Stimulated activated CD4-positive, alpha-beta T cell treated with anti-CD3 and anti-CD28 coated beads, Interleukin-1b, Interleukin-23, amount 100 ng/mL, for 4 hours (primary cell): ENCODE data around the gene APP.

ENCODE experiments used
- DNase-seq, 2 donors: peaks; one replicate each; pipeline ENCODE4 v3.0.0-alpha.2; 2020; ENCODE audit warnings: low read depth in 2 of 2

The APP gene

DNA sequence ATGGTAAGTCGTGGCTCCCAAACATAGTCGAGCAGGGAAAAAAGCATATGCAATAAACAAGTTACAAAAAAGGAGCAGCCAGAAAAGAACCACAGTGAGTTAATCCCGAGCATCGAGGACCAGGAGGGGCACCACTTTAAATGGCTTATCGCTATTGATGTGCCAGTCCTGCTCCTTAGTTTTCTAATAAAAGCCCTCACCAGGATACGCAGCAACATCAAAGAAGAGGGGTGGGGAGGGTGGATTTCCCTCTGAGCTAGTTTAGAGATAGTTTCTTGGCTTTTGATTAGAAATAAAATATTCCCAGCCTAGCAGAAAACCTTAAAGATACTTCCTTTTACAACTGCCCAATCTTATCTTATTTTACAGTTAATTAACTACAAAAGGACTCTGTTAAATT is 265.4 kb downstream of the APP start:
- DNase-seq = no peak

DNA sequence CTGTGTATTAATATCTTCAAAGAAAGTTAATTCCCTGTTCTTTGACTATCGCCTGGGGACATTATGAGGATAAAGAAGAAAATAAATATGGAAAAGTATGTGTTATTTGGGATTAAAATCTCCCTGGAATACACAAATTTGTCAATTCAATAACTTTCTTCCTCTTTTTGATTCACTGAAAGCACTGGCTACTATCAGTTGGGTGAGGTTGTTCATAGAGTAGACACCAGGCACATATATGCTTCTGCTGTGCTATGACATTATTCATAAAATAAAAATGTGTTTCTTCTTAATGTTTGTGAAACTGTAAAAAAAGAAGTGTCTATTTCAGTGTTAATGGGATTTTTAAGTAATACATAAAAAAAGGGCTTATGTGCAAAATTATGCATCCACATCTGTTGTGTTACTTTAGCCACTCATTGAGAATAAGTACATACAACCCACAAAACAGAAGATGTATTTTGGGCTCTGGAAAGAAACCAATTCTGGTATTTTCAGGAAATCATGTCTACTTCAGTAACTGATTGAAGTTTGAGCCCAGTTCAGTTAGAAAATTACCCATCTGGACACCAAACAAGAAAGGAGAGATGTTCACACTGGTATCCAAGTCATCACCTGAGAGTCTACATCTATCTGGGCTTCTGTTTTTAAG is 266.4 kb downstream of the APP start:
- no peak for DNase-seq

DNA sequence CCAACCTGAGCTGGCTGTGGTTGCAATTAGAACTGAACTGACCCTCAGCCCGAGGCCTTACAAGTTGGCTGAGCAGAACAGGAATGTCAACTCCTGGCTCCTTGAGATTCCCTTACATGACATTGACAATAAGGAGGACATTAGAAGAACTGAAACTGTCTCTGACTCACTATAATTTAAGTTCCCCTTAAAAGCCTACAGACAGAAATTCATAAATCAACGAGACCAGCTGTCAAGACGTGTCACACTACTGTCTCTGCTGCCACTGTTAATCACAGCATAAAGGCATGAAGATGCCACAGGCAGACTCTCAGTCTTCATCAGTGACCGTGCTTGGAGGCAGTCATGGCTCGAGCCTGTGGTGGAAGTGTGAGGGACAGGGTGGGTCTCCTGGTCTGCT is 267.0 kb downstream of the APP start:
- no peak for DNase-seq

DNA sequence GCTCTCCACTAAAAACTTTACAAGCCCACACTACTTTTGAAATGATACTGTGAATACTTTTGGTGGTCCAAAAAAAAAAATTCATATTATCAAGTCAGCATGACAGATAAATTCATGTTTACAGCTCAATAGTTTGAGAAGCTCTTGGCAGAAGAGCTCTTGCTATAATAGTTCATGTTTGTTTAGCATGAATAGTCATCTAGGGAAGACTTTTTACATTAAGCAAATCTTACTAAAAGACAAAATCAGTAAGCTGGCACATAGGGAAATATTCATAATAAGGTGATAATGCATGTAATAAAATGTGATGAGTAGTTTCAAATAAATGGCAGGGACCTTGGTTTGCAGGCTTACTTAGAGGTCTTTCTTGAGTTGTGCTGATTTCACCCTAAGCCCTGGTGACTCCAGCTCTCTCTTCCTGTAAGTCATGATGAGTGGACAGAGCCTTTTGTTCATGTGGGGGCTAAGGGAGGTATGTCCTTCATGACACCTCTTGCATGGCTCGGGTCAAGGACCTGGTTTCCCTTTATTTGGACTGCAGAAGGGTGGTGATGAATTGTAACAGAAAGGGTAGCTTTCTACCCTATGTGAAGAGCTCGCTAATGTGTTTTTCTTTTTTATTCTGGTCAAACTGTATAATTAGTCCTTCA is 269.1 kb downstream of the APP start:
- no peak for DNase-seq

DNA sequence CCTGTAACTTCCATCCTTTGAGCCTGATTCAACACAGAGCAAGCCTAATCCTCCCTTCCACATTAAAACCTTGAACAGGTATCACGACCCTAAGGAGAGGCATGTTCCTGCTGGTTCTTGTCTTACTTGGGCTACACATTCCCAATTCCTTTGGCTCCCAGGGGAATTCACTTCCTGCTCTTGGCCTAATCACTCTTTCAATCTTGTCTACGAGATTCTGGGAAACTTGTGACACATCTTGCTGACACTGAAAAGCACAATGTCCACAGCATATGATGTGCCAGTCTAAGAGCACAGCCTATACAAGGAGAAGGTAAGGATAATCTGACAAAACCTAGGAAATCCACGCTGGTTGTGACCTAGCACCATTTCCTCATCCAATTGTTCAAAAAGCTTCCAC is 271.9 kb downstream of the APP start:
- no peak for DNase-seq

DNA sequence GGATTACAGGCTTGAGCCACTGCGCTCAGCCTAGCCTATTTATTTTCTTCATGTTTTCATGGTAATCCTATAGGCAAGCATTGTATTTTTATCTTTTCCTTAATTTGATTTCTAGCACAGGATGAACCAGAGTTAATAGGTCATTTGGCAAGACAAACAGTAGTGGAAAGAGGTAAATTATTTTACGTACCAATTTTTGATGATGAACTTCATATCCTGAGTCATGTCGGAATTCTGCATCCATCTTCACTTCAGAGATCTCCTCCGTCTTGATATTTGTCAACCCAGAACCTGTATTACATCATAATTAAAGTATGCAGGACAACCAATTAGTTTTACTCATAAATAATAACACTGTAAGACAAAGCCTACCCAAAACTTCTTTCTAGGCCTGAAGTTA is 273.2 kb downstream of the APP start:
- DNase-seq = no peak

DNA sequence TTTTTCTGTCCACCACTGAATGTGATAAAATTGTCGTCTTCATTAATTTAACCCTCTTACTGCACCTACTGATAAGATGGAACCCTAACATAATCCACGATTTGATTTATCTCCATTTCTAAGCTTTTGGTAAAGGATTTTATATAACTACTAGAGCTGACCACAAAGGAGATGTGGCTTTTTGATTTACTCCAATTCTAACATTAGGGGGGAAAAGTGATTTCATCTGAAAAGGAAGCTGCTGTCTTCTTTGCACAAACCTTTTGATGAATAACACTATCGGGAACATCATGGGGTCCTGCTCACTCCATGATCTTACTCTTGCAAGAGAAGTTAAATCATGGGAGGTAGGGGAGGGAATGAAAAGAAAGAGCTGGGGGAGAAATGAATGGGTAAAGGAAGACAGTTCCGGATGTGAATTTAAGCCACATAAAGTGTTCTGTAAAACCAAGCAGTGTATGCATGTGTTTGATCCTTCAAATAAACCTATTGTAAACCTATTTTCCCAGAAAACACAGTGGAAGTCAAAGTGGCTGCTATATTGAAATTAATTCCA is 274.0 kb downstream of the APP start:
- no peak for DNase-seq

DNA sequence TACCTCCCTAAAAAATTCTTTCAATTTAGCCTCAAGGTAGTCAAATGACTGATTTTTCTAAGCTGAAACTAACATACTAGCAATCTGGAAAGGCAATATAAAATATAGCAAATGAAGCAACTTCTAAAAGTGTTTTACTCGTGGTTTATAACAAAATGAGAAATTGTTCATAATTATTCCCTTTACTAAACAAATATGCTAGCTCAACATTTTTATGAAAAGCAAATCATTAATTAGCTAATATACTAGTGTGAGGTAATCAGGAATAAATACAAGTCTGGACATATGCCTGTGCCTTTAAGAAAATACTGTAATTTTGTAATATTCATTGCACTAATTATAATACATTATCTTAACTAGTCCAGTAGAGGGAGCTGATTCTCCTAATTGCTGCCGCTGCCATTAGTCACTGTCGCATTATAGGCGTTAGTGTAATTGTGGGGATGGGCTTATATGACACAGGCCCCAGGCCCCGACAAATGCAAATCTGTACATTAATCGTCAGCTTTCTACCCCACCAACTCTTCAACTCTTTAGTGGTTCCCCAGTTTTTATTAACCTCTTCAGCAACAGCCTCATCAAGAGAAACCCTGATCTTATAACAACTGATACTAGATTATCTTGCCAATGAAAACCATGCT is 274.9 kb downstream of the APP start:
- DNase-seq = peak in 1 of 2 donors; percentile 3

DNA sequence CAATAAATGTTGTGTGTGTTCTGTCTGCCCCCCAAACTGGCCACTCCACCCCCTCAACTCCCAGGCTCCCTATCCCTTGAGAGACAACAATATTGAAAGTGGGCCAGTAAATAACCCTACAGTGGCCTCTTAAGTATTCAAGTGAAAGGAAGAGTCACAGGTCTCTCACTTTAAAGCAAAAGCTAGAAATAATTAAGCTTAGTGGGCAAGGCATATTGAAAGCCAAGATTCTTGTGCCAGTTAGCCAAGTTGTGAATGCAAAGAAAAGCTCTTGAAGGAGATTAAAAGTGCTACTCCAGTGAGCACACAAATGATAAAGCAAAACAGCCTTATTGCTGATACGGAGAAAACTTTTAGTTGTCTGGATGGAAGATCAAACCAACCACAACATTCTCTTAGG is 277.4 kb downstream of the APP start:
- no peak for DNase-seq

DNA sequence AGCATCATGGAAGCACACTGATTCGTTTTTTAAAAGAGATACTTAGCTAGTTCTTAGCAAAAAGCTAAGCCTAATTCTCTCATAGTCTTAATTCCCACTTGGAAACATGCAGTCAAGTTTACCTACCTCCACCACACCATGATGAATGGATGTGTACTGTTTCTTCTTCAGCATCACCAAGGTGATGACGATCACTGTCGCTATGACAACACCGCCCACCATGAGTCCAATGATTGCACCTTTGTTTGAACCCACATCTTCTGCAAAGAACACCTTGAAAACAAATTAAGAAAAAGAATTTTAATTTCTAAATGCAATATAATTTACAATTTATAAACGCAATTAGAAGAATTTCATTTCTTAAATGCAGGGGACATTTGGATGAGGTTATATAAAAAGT is 279.0 kb downstream of the APP start:
- DNase-seq = no peak

DNA sequence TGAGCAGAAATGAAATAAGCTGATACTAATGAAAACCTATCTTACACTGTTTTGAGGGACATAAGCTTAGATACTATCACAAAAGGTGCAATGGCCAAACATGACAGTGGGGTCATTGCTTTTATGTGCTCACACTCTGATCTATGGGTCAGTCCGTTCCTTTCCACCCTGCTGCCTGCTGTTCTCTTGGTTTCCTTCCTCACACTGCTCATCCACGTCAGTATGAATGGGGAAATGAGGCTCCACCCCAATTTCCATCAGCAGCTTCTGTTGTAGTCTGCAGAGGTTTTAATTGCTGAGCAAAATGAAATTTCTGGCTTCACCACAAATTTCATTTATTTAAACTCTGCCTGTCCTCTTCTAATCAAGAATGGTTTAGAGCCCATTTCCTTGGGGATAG is 280.6 kb downstream of the APP start:
- DNase-seq = no peak

DNA sequence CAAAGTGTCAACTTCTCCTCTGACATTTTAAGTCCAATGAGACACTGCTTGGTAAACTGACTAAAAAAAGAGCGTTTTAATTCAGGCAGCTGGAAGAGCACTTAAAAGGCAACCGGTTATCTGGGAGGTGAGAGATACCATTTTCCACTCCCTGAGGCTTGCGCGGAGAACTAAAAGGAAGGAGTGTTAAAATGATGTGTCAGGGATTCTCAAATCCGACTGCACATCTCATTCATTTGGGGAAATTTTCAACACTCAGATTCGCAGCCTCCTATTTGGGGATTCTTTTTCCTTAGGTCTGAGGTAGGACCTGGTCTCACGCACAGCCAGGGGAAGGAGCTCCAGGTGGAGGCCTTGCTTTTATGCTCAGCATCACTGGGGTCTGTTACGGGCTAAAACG is 281.9 kb downstream of the APP start:
- DNase-seq = no peak

DNA sequence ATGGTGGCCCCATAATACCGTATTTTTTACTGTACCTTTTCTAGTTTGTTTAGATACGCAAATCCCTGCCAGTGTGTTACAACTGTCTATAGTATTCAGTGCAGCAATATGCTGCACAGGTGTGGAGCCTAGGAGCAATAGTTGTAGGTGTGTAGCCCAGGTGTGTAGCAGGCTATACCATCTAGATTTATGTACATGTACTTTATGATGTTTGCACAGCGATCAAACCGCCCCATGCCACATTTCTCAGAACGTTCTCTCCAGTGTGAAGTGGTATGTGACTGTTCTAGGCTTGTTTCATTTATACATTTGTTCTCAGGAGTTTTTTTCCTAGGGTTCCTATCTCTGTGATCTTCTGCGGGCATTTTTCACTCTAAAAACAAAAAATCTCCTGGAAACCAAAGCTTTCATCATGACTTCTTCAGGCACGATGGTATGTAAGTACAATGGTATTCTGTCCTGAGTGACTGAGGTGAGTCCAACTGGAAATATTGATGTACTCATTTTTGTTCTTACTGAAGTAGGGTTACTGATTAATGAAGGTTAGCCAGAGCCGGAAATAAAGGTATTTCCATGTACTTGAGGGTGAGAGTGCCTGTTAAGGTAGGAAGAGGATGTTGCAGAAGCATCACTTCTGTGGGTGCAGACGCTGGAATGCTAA is 282.8 kb downstream of the APP start:
- no peak for DNase-seq

DNA sequence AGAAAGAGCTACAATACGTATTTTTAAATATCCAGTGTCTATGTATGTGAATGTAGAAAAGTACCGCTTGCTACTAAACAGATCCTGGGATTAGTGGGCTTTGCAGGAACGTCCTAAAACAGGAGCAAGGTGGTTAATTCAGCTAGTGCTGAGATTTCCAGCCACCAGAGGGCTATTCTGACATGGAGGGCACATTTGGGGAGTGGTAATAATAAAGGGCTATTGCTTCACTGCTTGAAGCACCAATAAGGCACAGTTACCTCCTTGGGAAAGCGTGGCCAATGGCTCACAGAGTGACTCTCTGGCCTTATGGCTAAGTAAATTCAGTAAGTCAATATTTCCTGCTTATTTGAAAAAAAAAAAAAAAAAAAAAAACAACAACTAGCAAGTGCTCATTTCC is 283.4 kb downstream of the APP start:
- no peak for DNase-seq

DNA sequence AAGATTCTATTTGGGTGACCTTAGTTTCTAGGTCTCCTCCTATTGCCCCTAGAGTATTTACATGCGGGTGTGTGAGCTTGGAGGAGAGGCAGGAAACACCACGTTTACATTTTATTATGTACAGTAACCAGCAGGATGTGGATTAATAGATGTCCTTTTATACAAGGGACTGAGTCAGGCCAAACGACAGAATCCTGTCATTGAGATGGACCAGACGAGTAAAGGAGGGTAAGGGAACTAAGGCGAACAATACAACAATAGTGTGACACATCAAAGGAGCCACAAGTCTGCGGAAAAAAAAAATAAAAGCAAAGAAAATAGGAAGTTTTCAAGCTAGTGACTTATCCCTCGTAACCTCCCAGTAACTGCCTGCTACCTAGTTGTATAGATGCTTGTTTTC is 284.7 kb downstream of the APP start:
- no peak for DNase-seq

DNA sequence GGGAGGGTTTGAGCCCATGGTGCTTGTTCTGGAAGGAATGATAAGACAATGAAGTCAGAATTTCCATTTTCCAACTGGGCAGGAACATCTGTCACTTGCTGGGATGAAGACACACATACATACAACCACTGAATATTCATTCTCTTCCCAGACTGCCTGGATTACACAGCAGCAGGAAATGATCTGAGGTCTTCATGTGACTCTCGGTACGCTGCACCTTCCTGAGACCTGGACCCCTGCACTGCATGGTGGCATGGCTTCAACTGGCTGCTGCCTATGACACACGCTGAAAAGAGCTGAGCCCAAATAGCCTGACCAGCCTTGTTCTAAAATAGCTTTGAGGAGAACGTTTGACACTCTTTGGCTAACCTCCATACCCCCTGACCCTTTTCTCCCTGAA is 285.2 kb downstream of the APP start:
- DNase-seq = no peak

DNA sequence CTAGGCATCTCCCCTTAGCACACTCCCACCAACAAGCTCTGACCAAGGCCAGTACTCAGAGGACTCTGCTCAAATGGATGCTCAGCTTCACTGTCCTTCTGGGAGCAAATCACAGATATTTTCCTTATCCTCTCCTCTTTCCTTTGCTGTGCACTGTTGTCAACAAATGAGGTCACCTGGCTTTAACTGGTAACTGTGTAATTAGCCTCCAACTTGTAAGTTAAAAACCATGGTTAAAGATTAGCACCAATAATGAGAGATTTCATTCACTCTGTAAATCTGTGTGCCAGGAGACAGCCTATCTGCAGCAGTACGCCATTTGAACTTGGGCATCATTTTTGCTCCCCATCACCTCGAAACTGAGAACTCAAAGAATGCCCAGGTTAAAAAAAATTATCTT is 286.3 kb downstream of the APP start:
- DNase-seq = no peak

DNA sequence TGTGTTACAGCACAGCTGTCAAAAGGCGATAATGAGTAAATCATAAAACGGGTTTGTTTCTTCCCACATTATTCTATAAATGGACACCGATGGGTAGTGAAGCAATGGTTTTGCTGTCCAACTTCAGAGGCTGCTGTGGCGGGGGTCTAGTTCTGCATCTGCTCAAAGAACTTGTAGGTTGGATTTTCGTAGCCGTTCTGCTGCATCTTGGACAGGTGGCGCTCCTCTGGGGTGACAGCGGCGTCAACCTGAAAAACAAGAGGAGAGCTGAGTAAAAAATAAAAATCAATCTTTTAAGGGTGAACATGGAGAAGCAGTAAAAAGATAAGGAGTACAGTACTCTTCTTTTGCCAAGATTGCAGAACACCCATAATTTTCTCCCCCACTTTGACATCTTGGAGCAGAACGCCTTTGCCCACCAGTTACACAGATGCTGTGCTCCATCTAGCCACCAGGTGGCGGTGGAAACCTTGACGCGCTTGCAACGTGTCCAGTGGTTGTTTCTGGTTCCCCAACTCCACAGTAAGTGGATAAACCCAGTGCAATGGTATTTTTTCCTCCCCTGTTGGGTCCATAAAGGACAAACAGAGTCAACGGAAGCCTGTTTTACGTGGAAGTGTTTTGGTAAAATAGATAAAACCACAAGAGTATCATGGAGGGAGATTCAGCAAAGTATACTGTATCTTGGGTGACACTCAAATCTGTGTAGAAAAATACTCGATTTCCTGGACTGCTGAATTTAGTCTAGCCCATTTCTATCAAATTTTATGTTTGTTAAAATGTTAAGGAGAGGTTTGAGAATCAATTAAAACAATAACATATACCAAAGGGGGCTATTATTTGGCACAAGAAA is 288.8 kb downstream of the APP start:
- peak; percentile 34 to 43 for DNase-seq

DNA sequence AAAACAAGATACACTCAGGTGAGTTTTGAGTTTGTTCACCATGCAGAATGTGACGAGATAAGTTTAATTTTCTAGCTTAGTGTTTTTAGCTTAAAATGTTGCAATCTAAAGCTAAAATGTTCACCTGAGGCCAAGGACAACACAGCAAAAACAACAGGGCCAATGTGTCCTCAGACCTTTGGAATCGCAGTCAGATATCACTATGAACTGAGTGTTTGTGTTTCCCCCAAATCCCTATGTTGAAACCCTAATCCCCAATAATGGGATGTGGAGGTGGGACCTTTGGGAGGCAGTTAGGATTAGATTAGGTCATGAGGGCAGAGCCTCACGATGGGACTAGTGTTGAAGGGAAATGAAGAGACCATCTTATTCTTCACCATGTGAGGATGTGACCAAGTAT is 291.4 kb downstream of the APP start:
- DNase-seq = no peak

DNA sequence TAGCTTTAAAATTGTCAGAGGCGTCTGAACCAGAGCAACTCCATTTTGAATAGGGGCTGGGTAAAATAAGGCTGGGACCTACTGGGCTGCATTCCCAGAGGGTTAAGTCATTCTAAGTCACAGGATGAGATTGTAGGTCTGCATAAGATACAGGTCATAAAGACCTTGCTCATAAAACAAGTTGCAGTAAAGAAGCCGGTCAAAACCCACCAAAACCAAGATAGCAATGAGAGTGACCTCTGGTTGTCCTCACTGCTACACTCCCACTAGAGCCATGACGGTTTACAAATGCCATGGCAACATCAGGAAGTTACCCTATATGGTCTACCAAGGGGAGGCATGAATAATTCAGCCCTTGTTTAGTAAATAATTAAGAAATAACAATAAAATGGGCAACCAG is 292.2 kb downstream of the APP start:
- no peak for DNase-seq

DNA sequence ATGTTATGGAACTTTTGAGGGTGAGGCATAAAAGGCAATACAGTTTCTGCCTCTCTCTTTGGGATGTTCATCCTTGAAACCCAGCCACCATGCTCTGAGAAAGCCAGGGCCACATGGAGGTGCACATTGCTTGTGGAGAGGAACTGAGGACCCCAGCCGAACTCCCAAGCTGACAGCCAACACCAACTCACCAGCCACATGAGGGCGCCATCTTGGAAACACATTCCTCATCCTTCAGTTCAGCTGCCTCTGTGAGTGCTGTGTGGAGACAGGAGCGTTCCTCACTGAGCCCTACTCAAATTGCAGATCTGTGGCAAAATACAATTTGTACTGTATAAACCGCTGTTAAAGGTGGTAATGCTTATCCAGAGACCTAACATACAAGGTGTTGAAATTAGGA is 298.3 kb downstream of the APP start:
- DNase-seq = no peak

DNA sequence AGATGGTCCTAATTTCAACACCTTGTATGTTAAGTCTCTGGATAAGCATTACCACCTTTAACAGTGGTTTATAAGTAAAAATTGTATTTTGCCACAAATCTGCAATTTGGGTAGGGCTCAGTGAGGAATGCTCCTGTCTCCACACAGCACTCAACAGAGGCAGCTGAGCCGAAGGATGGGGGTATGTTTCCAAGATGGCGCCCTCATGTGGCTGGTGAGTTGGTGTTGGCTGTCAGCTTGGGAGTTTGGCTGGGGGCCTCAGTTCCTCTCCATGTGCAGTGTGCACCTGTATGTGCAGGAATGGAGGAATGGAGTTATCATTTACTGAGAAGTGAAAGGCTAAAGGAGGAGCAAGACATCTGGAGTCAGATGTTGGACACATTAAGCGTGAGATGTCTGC is 299.0 kb downstream of the APP start:
- no peak for DNase-seq
